WTC11 (cell line): Measurements from ENCODE around the gene EEF1AKMT3. TPM values are rescaled to one million over a fixed set of nuclear protein-coding genes. Genes with fewer than 3 reads are reported as not detected.
A peak's percentile ranks its signal among the peaks of the same experiment; 100 is the strongest.

Source experiments
- ATAC-seq: fragments of 200-7000 bp; cut with Tn5 transposase; 2 replicates; pipeline ENCODE4 v1.10.0; 2021; ENCODE audit warnings: mild to moderate bottlenecking, moderate library complexity
- CTCF ChIA-PET: fragments of 300-600 bp; sonication (Branson Sonifier 250); formaldehyde crosslinking; loops from one replicate; lab custom pipeline; 2021; ENCODE audit warnings: antibody characterized with exemption; lab: Charles Lee
- POLR2A ChIA-PET: fragments of 350-600 bp; sonication (Branson Sonifier 250); formaldehyde crosslinking; loops from one replicate; lab custom pipeline; 2021; ENCODE audit warnings: antibody characterized with exemption; lab: Charles Lee
- DNase-seq: peaks from one replicate; pipeline ENCODE4 v3.0.0; 2021; ENCODE audit warnings: low spot score
- H3K27ac Mint-ChIP-seq: 2 replicates; pipeline ENCODE4 v1.8.0; 2021; ENCODE audit warnings: mixed read lengths
- H3K27me3 Mint-ChIP-seq: 2 replicates; pipeline ENCODE4 v1.8.0; 2021; ENCODE audit warnings: low read depth, mild to moderate bottlenecking, moderate library complexity, mixed read lengths
- H3K36me3 Mint-ChIP-seq: 2 replicates; pipeline ENCODE4 v1.8.0; 2021; ENCODE audit warnings: mixed read lengths
- H3K4me1 Mint-ChIP-seq: 2 replicates; pipeline ENCODE4 v1.8.0; 2022; ENCODE audit warnings: mixed read lengths
- H3K4me3 Mint-ChIP-seq: 2 replicates; pipeline ENCODE4 v1.8.0; 2021; ENCODE audit warnings: mild to moderate bottlenecking, moderate library complexity, mixed read lengths
- H3K9me3 Mint-ChIP-seq: 2 replicates; pipeline ENCODE4 v1.8.0; 2021; ENCODE audit warnings: mixed read lengths
- ATF1 ChIP-seq: sonication (generic); formaldehyde crosslinking; IDR thresholded peaks from 2 replicates; pipeline ENCODE4 v1.8.1; 2023; ENCODE audit warnings: mild to moderate bottlenecking, moderate library complexity, missing genetic modification reagents
- CREB1 ChIP-seq: sonication (generic); formaldehyde crosslinking; IDR thresholded peaks from 2 replicates; pipeline ENCODE4 v1.8.0; 2023; ENCODE audit warnings: mild to moderate bottlenecking, missing genetic modification reagents
- CREM ChIP-seq: sonication (generic); formaldehyde crosslinking; IDR thresholded peaks from 2 replicates; pipeline ENCODE4 v1.8.1; 2022; ENCODE audit warnings: mild to moderate bottlenecking, missing genetic modification reagents, moderate library complexity
- GABPB1 ChIP-seq: sonication (generic); formaldehyde crosslinking; IDR thresholded peaks from 2 replicates; pipeline ENCODE4 v1.8.1; 2023; ENCODE audit warnings: mild to moderate bottlenecking, missing genetic modification reagents
- GTF2I ChIP-seq: fragments of 250-450 bp; sonication (Bioruptor Pico); conservative IDR thresholded peaks from 2 replicates; pipeline ENCODE4 v1.4.0; 2021; ENCODE audit warnings: mild to moderate bottlenecking
- NFE2L1 ChIP-seq: sonication (generic); formaldehyde crosslinking; IDR thresholded peaks from 2 replicates; pipeline ENCODE4 v1.8.1; 2023; ENCODE audit warnings: missing genetic modification reagents
- PREB ChIP-seq: sonication (generic); formaldehyde crosslinking; IDR thresholded peaks from 2 replicates; pipeline ENCODE4 v1.8.1; 2022; ENCODE audit warnings: mild to moderate bottlenecking, missing genetic modification reagents, moderate library complexity, borderline replicate concordance
- SOX15 ChIP-seq: fragments of 250-450 bp; sonication (Bioruptor Pico); IDR thresholded peaks from 2 replicates; pipeline ENCODE4 v1.9.0; 2021; ENCODE audit warnings: mild to moderate bottlenecking
- ZBTB21 ChIP-seq: sonication (generic); formaldehyde crosslinking; IDR thresholded peaks from 2 replicates; pipeline ENCODE4 v1.8.1; 2023; ENCODE audit warnings: mild to moderate bottlenecking, missing genetic modification reagents, borderline replicate concordance
- ZNF232 ChIP-seq: sonication (generic); formaldehyde crosslinking; IDR thresholded peaks from 2 replicates; pipeline ENCODE4 v1.8.0; 2022; ENCODE audit warnings: mild to moderate bottlenecking, missing genetic modification reagents
- ZNF281 ChIP-seq: sonication (generic); formaldehyde crosslinking; IDR thresholded peaks from 2 replicates; pipeline ENCODE4 v1.8.0; 2023; ENCODE audit warnings: mild to moderate bottlenecking, missing genetic modification reagents
- ZNF532 ChIP-seq: fragments of 250-450 bp; sonication (Bioruptor Pico); IDR thresholded peaks from 2 replicates; pipeline ENCODE4 v1.9.0; 2021; ENCODE audit warnings: mild to moderate bottlenecking, borderline replicate concordance
- total RNA-seq: library from RNA; stranded (reverse); gene quantifications from 3 replicates; pipeline ENCODE4 v1.2.3, GENCODE V29; 2021
- TF ChIP-seq, protein P1 (sequence below): fragments of 250-450 bp; sonication (Bioruptor Pico); IDR thresholded peaks from 2 replicates; pipeline ENCODE4 v1.8.0; 2021; ENCODE audit warnings: mild to moderate bottlenecking
- TF ChIP-seq, protein P2 (sequence below): fragments of 250-450 bp; sonication (Bioruptor Pico); conservative IDR thresholded peaks from 2 replicates; pipeline ENCODE4 v1.9.0; 2021; ENCODE audit warnings: mild to moderate bottlenecking

The EEF1AKMT3 gene
- total RNA-seq, 1 experiment from 2014 or later = 3.2 TPM

- Mint-ChIP-seq H3K27ac (peak overlapping the region; percentile 98), H3K36me3 (peaks cover 32% of the 10 kb centered on the region)
- POLR2A ChIA-PET = interaction anchor here (0.9 to 1.8 kb wide), 7 partner anchors 8 to 291 kb away, joined by 3 to 12 read pairs (median 4); partner anchors contain the start of gene ATP23
- CTCF ChIA-PET = interaction anchor here (1.1 to 4.7 kb wide), 7 partner anchors 12 to 519 kb away, joined by 3 to 34 read pairs (median 6); partner anchors contain the start of genes B4GALNT1 and GLI1
- TF ChIP-seq ATF1 (CRISPR knock-in tag) (no peak), ZNF532 (CRISPR knock-in tag) (no peak), ZNF232 (CRISPR knock-in tag) (no peak), ZNF281 (peak; percentile 55; the same call in 1 of the 2 replicates), GTF2I (CRISPR knock-in tag) (no peak), CREB1 (CRISPR knock-in tag) (0 out of 2 replicates have a peak, but pooled peaks have one; percentile 40), CREM (CRISPR knock-in tag) (peak; percentile 85), PREB (CRISPR knock-in tag) (no peak), GABPB1 (CRISPR knock-in tag) (0 out of 2 replicates have a peak, but pooled peaks have one; percentile 41), NFE2L1 (CRISPR knock-in tag) (no peak), SOX15 (CRISPR knock-in tag) (no peak), ZBTB21 (peak; percentile 99)
- TF ChIP-seq, protein P1, sequence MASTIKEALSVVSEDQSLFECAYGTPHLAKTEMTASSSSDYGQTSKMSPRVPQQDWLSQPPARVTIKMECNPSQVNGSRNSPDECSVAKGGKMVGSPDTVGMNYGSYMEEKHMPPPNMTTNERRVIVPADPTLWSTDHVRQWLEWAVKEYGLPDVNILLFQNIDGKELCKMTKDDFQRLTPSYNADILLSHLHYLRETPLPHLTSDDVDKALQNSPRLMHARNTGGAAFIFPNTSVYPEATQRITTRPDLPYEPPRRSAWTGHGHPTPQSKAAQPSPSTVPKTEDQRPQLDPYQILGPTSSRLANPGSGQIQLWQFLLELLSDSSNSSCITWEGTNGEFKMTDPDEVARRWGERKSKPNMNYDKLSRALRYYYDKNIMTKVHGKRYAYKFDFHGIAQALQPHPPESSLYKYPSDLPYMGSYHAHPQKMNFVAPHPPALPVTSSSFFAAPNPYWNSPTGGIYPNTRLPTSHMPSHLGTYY (CRISPR knock-in tag) = 0 out of 2 replicates have a peak, but pooled peaks have one; percentile 43
- TF ChIP-seq, protein P2, sequence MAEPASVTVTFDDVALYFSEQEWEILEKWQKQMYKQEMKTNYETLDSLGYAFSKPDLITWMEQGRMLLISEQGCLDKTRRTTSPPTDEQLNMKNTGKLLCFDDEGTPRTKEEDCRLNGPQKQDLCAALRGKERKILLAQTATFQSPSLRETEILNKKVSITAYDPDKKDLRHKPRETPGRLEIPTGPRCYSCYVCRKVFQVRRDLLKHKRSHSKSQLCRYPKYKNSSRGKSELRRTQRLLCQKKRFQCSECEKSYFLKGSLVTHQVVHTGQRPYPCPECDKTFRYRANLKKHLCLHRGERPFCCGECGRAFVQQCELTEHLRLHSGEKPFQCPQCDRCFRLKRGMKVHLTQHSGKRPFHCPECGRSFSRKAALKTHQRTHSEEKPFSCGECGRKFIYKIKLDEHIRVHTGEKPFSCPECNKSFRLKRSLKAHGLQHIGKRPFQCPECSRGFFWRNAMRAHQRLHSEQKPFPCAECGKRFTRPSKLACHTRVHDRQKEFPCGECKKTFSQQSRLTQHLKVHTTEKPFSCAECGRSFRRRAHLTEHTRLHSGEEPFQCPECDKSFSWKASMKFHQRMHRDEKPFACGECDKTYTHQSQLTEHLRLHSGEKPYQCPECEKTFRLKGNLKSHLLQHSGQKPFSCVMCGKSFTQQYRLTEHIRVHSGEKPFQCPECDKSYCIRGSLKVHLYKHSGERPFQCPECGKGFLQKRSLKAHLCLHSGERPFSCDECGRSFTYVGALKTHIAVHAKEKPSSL (CRISPR knock-in tag) = no peak
- TF ChIP-seq, all 79 proteins: peak for 6
- Mint-ChIP-seq H3K9me3 (no peaks in the 10 kb centered on the region; the same call in 1 of the 2 replicates), H3K4me3 (peak overlapping the region; percentile 93), H3K27me3 (peaks cover 52% of the 10 kb centered on the region), H3K4me1 (peaks cover 16% of the 10 kb centered on the region)
- ATAC-seq = no peak; the same call in 1 of the 2 replicates
- DNase-seq = peak; percentile 59
These were observed 28.1 kb upstream of the EEF1AKMT3 start for GRCh38 chr12:57744194-57744776.
